Mesendoderm (in vitro differentiated cells): ENCODE data around the gene SLITRK3.

Experiments
- DNase-seq: peaks from one replicate; pipeline ENCODE4 v3.0.0; 2013
- H2AK5ac ChIP-seq: 2 replicates; pipeline ENCODE4 v1.6.1; 2013; ENCODE audit warnings: low read length, inconsistent platforms
- H2BK120ac ChIP-seq: 2 replicates; pipeline ENCODE4 v1.6.1; 2013; ENCODE audit warnings: low read depth, mild to moderate bottlenecking, low read length, moderate library complexity, mixed read lengths
- H2BK15ac ChIP-seq: replicated peaks from 2 replicates; pipeline ENCODE4 v1.6.1; 2013; ENCODE audit warnings: low read depth, mild to moderate bottlenecking, moderate library complexity
- H2BK5ac ChIP-seq: 2 replicates; pipeline ENCODE4 v1.6.1; 2013; ENCODE audit warnings: low read length, inconsistent platforms
- H3K18ac ChIP-seq: 2 replicates; pipeline ENCODE4 v1.6.1; 2013; ENCODE audit warnings: mild to moderate bottlenecking, low read length, mixed read lengths
- H3K23ac ChIP-seq: one replicate; pipeline ENCODE4 v1.6.1; 2013; ENCODE audit warnings: low read length
- H3K27ac ChIP-seq: 2 replicates; pipeline ENCODE4 v1.5.1; 2013; ENCODE audit warnings: low read depth, mild to moderate bottlenecking, inconsistent platforms, low read length, moderate library complexity
- H3K27me3 ChIP-seq: 2 replicates; pipeline ENCODE4 v1.6.1; 2013; ENCODE audit warnings: low read length, control low read depth, mild to moderate bottlenecking, inconsistent platforms; ENCODE audit not compliant: insufficient read depth, poor library complexity
- H3K36me3 ChIP-seq: 2 replicates; pipeline ENCODE4 v1.6.1; 2013; ENCODE audit warnings: low read length, inconsistent platforms; ENCODE audit not compliant: control insufficient read depth, insufficient read depth
- H3K4ac ChIP-seq: one replicate; pipeline ENCODE4 v1.6.1; 2013; ENCODE audit warnings: low read depth, mild to moderate bottlenecking, low read length, moderate library complexity
- H3K4me1 ChIP-seq: 2 replicates; pipeline ENCODE4 v1.6.1; 2013; ENCODE audit warnings: low read depth, low read length, inconsistent platforms; ENCODE audit not compliant: control insufficient read depth
- H3K4me2 ChIP-seq: 2 replicates; pipeline ENCODE4 v1.6.1; 2013; ENCODE audit warnings: low read length
- H3K4me3 ChIP-seq: 2 replicates; pipeline ENCODE4 v1.5.1; 2013; ENCODE audit warnings: mild to moderate bottlenecking, low read length
- H3K56ac ChIP-seq: one replicate; pipeline ENCODE4 v1.6.1; 2013; ENCODE audit warnings: low read length
- H3K79me1 ChIP-seq: 2 replicates; pipeline ENCODE4 v1.6.1; 2013; ENCODE audit warnings: low read length, inconsistent platforms
- H3K79me2 ChIP-seq: 2 replicates; pipeline ENCODE4 v1.6.1; 2013; ENCODE audit warnings: mild to moderate bottlenecking, low read length; ENCODE audit not compliant: control insufficient read depth, insufficient read depth
- H3K9ac ChIP-seq: 2 replicates; pipeline ENCODE4 v1.6.1; 2013; ENCODE audit warnings: low read length, inconsistent platforms
- H4K5ac ChIP-seq: one replicate; pipeline ENCODE4 v1.6.1; 2013; ENCODE audit warnings: low read length
- H4K8ac ChIP-seq: one replicate; pipeline ENCODE4 v1.6.1; 2013; ENCODE audit warnings: low read depth, mild to moderate bottlenecking, control low read depth, low read length, moderate library complexity
- WGBS: extraction: QIAGEN DNeasy Blood & Tissue Kit; methylation state at CpG from one replicate; pipeline ENCODE4 v1.1.7; 2013; ENCODE audit warnings: low lambda C conversion rate, missing lambda C conversion rate; ENCODE audit not compliant: insufficient coverage; ENCODE audit errors: extremely low coverage; 5-methylcytosine and 5-hydroxymethylcytosine counted together

SLITRK3 gene

DNA sequence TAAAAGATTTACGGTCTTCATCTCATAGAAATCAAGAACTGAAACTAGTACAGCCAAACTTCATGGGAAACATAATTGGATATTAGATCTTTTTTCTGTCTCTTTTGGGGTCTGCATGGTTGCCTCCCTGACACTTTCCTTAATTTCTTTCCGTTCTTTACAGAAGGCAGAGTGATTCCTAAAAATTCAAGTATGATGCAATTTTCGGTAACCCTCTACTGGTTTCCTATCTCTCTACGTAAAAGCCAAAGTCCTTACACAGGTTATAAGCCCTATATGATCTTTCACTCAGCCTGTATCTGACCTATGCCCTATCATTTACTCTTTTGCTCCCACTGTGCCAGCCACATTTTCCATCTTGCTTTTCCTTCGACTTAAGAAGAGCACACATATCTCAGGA is 6.8 kb upstream of the SLITRK3 start:
- no peaks in the 10 kb centered on the region for H3K27me3 ChIP-seq
- H3K4me3 ChIP-seq: no peak overlapping the region
- no peak overlapping the region for H3K23ac ChIP-seq
- H2BK5ac ChIP-seq: no peak overlapping the region
- no peak overlapping the region for H3K9ac ChIP-seq
- H3K4ac ChIP-seq: no peak overlapping the region
- no CpG with 5 or more reads among the region's 5 CpGs for WGBS
- no peak overlapping the region for H2AK5ac ChIP-seq
- H2BK120ac ChIP-seq: no peak overlapping the region
- DNase-seq: no peak
- H3K18ac ChIP-seq: no peak overlapping the region
- H3K36me3 ChIP-seq: no peaks in the 10 kb centered on the region
- no peaks in the 10 kb centered on the region for H3K4me1 ChIP-seq
- no peaks in the 10 kb centered on the region for H3K79me1 ChIP-seq
- no peak overlapping the region for H3K27ac ChIP-seq
- H4K5ac ChIP-seq: no peak overlapping the region
- H3K79me2 ChIP-seq: no peaks in the 10 kb centered on the region
- H2BK15ac ChIP-seq: no peak overlapping the region
- no peak overlapping the region for H4K8ac ChIP-seq
- no peak overlapping the region for H3K56ac ChIP-seq
- no peak overlapping the region for H3K4me2 ChIP-seq

DNA sequence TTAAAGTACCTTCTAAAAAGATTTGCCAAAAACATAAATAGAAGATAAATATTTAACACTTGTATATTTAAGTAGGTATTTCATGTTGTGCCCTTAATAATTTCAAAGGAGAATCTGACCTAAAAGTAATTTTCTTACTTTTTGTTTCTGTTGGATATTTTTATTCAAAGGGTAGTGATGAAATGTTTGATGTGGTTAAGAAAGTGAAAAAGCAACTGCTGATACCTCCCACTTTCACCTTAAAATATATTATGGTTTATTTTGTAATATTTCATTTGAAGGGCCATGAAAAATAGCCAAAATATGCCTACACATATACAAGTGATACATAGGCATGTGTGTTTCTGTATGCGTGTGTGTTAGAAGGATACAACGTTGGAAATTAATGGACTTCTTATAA is 5.8 kb upstream of the SLITRK3 start:
- Histone ChIP-seq H3K27me3 (peaks cover 6% of the 10 kb centered on the region), H4K8ac (no peak overlapping the region), H3K79me2 (no peaks in the 10 kb centered on the region), H2BK15ac (no peak overlapping the region), H3K79me1 (no peaks in the 10 kb centered on the region), H3K18ac (no peak overlapping the region), H3K56ac (no peak overlapping the region), H3K9ac (no peak overlapping the region), H3K36me3 (no peaks in the 10 kb centered on the region), H2AK5ac (no peak overlapping the region), H3K23ac (no peak overlapping the region), H2BK120ac (no peak overlapping the region), H3K27ac (no peak overlapping the region), H3K4me1 (no peaks in the 10 kb centered on the region), H3K4me2 (no peak overlapping the region), H2BK5ac (no peak overlapping the region), H4K5ac (no peak overlapping the region), H3K4ac (no peak overlapping the region), H3K4me3 (no peak overlapping the region)
- no peak for DNase-seq
- WGBS: no CpG with 5 or more reads among the region's 2 CpGs

DNA sequence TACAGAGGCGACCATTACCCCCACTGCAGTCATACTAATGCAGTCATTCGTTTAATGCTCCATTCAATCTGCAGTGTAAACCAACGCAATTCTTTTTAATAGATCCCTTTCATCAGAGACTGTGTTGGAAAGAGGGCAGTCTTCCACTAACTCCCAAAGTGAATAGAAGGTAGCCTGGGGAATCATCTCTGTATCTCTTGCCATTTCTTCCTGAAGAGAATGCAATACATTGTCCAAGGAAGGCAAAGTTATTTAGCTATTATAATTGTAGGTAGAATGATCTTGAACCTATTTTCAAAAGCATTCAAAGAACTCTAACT is 1.3 kb upstream of the SLITRK3 start:
- no peak overlapping the region for H3K4me2 ChIP-seq
- no CpG with 5 or more reads among the region's 3 CpGs for WGBS

DNA sequence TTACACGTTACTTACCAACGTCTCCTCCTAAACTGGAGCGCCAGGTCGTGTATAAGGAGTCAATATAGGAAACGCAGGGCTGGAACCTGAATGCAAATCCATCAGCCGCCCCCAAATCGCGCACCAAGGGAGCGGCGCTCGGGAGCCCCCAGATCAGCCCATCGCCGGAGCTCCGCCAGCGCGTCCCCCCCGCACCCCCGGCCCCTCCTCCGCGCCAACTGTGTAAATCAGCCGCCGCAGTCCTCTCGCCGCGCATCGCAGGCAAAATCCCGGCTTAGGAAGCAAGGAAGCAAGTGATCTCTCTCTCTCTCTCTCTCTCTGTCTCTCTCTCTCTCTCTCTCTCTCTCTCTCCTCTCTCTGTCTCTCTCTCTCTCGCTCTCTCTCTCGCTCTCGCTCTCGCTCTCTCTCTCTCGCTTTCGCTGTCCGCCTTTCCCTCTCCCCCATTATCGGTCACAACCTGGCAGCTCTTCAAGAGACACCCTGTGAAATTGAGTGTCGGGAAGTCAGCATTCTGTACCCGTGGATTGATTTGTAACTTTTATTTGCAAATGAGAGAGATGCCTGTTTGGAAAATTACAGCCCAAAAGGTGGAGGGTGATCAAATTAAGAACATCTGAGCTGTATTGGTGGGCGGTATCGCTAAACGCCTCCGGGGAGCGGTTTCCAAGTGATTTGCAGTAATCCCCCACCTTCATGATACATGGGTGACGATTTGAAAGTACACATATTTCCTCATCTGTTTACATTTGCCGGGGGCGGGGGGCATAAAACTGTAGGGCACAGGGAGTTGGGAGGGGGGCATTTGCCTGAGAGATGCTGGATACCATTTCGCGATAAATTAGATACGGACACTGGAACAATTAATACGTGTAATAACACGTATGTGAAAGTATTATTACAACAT is 645 bp upstream of the SLITRK3 start:
- WGBS: no CpG with 5 or more reads among the region's 50 CpGs

More for the DNA sequence above, 1.3 kb upstream of the SLITRK3 start:
- no peak overlapping the region for H3K27ac ChIP-seq
- no peak overlapping the region for H3K18ac ChIP-seq
- no peaks in the 10 kb centered on the region for H3K4me1 ChIP-seq
- no peak overlapping the region for H2BK5ac ChIP-seq
- H2BK15ac ChIP-seq: no peak overlapping the region
- no peaks in the 10 kb centered on the region for H3K79me1 ChIP-seq
- H2BK120ac ChIP-seq: no peak overlapping the region
- no peak for DNase-seq
- H3K9ac ChIP-seq: no peak overlapping the region
- H3K4me3 ChIP-seq: no peak overlapping the region
- no peak overlapping the region for H3K23ac ChIP-seq
- no peaks in the 10 kb centered on the region for H3K79me2 ChIP-seq
- no peak overlapping the region for H3K4ac ChIP-seq
- H4K8ac ChIP-seq: no peak overlapping the region
- H4K5ac ChIP-seq: no peak overlapping the region
- no peak overlapping the region for H3K56ac ChIP-seq
- no peak overlapping the region for H2AK5ac ChIP-seq
- no peaks in the 10 kb centered on the region for H3K36me3 ChIP-seq
- peaks cover 11% of the 10 kb centered on the region for H3K27me3 ChIP-seq

DNA sequence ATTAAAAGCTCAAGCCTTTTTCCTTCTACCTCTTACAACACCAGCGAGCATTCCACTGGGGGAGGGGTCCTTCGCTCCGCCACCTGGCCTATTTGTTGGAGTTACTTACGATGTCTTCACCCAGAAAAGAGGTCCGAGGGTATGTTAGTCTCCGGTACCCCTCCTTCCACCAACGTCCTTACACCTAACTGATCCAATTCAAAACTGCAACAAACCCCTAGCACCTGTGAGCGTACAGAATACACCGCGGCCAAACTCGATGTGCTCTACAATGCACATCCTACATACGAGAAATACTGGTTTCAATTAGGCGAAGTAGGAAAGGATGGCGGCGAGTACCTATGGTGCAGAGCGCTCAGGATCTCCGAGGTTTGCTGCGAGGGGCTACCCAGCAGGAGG is 944 bp downstream of the SLITRK3 start:
- Histone ChIP-seq H2BK5ac (no peak overlapping the region), H2BK15ac (no peak overlapping the region), H4K8ac (no peak overlapping the region), H3K36me3 (no peaks in the 10 kb centered on the region), H3K79me2 (no peaks in the 10 kb centered on the region), H2BK120ac (no peak overlapping the region), H3K4me3 (peak overlapping the region; percentile 3), H3K9ac (peak overlapping the region; percentile 7), H3K27ac (no peak overlapping the region), H3K18ac (no peak overlapping the region), H3K79me1 (no peaks in the 10 kb centered on the region), H3K23ac (no peak overlapping the region), H2AK5ac (no peak overlapping the region), H3K4ac (no peak overlapping the region), H3K4me2 (peak overlapping the region; percentile 67), H4K5ac (no peak overlapping the region), H3K56ac (no peak overlapping the region), H3K4me1 (no peaks in the 10 kb centered on the region), H3K27me3 (peaks cover 11% of the 10 kb centered on the region)
- WGBS: no CpG with 5 or more reads among the region's 18 CpGs
- peak; percentile 10 for DNase-seq

More for the DNA sequence above, 645 bp upstream of the SLITRK3 start:
- Histone ChIP-seq H3K36me3 (no peaks in the 10 kb centered on the region), H3K23ac (no peak overlapping the region), H4K5ac (no peak overlapping the region), H2AK5ac (no peak overlapping the region), H2BK15ac (no peak overlapping the region), H3K79me1 (no peaks in the 10 kb centered on the region), H4K8ac (no peak overlapping the region), H3K79me2 (no peaks in the 10 kb centered on the region), H3K27me3 (peaks cover 11% of the 10 kb centered on the region), H3K4me1 (no peaks in the 10 kb centered on the region), H3K4me3 (peak overlapping the region; percentile 28), H3K18ac (no peak overlapping the region), H2BK120ac (no peak overlapping the region), H3K9ac (peak overlapping the region; percentile 19), H2BK5ac (no peak overlapping the region), H3K27ac (no peak overlapping the region), H3K4me2 (peak overlapping the region; percentile 57), H3K56ac (peak overlapping the region; percentile 45), H3K4ac (no peak overlapping the region)
- DNase-seq: peak; percentile 25
